Activated naive CD8-positive, alpha-beta T cell (primary cell): ENCODE data around the gene R3HDM1.
"Not testable (repeated sequence)": the region's sequence is repeated elsewhere in the genome, so short reads cannot be mapped to it uniquely, and the experiment has no call there.

ENCODE experiments used
- H3K27ac Mint-ChIP-seq: one replicate; pipeline ENCODE4 v1.8.0; 2021; ENCODE audit warnings: mixed read lengths
- H3K27me3 Mint-ChIP-seq: one replicate; pipeline ENCODE4 v1.8.0; 2021; ENCODE audit warnings: mixed read lengths
- H3K36me3 Mint-ChIP-seq: one replicate; pipeline ENCODE4 v1.8.0; 2021; ENCODE audit warnings: mixed read lengths
- H3K4me1 Mint-ChIP-seq: one replicate; pipeline ENCODE4 v1.8.0; 2021; ENCODE audit warnings: low read depth, mixed read lengths
- H3K4me3 Mint-ChIP-seq: one replicate; pipeline ENCODE4 v1.8.0; 2021; ENCODE audit warnings: mild to moderate bottlenecking, mixed read lengths
- H3K9me3 Mint-ChIP-seq: one replicate; pipeline ENCODE4 v1.8.0; 2021; ENCODE audit warnings: low read depth, mixed read lengths

R3HDM1 gene

DNA sequence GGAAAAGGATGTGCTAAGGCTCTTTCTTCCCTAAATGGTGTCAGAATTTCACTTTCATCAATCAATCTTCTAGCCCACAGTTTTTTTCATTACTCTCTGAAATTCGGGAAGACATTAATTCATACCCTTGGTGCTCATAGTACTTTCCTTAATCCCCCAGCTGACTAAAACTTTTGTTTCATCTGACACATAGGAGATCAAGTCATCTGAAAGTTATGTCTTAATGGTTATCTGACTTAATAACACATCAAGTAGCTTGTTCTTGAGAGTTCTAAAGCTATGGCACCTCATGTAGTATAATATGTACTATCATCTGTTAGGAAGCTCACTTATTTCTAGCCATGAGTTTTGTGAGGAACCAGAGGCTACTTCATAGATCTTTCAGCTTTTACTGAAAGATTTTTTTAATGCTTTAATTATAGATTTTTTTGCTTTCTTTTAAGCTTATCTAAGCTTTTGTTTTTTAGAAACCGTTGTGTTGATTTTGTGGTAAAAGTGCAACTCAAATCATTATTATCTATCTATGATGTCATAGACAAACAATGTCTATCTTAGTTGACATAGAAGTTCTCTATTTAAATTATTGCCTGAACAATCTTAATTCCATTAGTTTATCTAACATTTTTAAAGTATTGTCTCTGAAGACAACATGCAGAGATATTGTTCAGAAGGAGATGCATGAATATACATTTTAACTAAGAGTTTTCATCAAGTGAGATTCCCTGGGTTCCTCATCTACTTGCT, 116.7 kb downstream of the R3HDM1 start:
- peaks cover 30% of the 10 kb centered on the region for H3K36me3 Mint-ChIP-seq
- H3K4me1 Mint-ChIP-seq: peaks cover 18% of the 10 kb centered on the region

DNA sequence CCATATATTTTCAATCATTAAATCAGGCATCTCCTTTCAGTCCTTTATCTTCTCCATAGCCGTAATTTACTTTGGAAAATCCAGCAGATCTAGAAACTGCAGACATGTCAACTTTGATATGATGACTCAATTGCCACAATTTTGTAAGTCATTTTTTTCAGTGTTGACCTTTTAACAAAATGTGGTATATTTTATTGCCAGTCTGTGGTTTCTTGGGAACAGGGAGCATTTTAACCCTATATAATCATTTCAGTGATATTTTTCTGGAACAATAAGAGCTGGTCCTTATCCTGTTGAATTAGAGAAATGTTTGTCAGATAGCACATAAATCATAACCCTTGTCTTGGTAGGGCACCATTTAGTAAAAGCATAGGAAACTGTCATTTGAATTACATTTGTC, 119.4 kb downstream of the R3HDM1 start:
- Mint-ChIP-seq H3K36me3 (peaks cover 32% of the 10 kb centered on the region), H3K27ac (no peak overlapping the region), H3K4me1 (peaks cover 18% of the 10 kb centered on the region), H3K27me3 (no peaks in the 10 kb centered on the region), H3K9me3 (no peaks in the 10 kb centered on the region), H3K4me3 (no peak overlapping the region)

More for the DNA sequence above, 116.7 kb downstream of the R3HDM1 start:
- Mint-ChIP-seq H3K27ac (no peak overlapping the region), H3K9me3 (no peaks in the 10 kb centered on the region), H3K27me3 (no peaks in the 10 kb centered on the region), H3K4me3 (no peak overlapping the region)

DNA sequence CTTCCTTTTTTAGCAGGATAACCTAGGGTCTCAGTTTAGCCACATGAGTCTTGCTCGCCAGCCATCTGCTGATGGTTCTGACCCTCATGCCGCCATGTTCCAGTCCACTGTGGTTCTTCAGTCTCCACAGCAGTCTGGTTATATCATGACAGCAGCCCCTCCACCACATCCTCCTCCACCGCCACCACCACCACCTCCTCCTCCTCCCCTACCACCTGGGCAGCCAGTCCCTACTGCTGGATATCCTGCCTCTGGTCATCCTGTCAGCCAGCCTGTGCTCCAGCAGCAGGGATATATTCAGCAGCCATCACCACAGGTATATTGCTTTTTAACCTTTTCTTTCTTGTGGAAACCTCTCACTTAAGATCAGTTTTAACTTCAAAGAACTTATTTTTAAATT, 120.4 kb downstream of the R3HDM1 start:
- H3K4me3 Mint-ChIP-seq: no peak overlapping the region
- peak overlapping the region; percentile 64 for H3K27ac Mint-ChIP-seq
- no peaks in the 10 kb centered on the region for H3K9me3 Mint-ChIP-seq
- peaks cover 34% of the 10 kb centered on the region for H3K36me3 Mint-ChIP-seq
- no peaks in the 10 kb centered on the region for H3K27me3 Mint-ChIP-seq
- peaks cover 18% of the 10 kb centered on the region for H3K4me1 Mint-ChIP-seq

DNA sequence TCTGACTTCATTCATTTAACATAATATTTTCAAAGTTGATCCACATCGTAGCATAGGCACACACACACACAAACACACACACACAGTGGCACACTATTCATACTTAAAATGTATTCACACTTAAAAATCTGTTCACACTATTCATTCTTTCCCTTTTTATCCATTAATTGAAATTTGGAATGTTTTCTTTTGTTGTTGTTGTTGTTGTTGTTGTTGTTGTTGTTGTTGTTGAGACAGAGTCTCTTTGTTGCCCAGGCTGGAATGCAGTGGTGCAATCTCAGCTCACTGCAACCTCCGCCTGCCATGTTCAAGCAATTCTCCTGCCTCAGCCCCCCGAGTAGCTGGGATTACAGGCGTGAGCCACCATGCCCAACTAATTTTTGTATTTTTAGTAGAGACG, 123.0 kb downstream of the R3HDM1 start:
- H3K27ac Mint-ChIP-seq, H3K4me3 Mint-ChIP-seq, H3K9me3 Mint-ChIP-seq, H3K27me3 Mint-ChIP-seq: not testable (repeated sequence)
- Mint-ChIP-seq H3K36me3 (peaks cover 27% of the 10 kb centered on the region), H3K4me1 (peaks cover 30% of the 10 kb centered on the region)

DNA sequence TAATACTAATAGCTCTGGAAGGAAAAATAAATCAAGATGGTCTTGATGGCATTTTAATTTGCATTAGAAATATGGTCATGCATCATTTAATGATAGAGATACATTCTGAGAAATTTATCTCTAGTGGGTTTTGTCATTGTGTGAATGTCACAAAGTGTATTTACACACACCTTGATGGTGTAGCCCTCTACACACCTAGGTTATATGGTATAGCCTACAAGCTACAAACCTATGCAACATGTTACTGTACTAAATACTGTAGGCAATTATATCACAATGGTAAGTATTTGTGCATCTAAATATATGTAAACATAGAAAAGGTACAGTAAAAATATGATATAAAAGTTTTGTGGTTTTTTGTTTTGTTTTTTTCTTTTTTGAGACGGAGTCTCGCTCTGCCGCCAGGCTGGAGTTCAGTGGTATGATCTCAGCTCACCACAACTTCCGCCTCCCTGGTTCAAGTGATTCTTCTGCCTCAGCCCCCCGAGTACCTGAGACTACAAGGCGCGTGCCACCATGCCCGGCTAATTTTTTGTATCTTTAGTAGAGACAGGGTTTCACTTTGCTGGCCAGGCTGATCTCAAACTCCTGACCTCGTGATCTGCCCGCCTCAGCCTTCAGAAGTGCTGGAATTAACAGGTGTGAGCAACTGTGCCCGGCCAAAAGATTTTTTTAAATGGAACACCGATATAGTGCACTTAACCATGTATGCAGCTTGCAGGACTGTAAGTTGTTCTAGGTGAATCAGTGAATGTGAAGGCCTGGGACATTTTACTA, 126.7 kb downstream of the R3HDM1 start:
- Mint-ChIP-seq H3K36me3 (peaks cover 29% of the 10 kb centered on the region), H3K27me3 (no peaks in the 10 kb centered on the region), H3K9me3 (no peaks in the 10 kb centered on the region), H3K4me3 (peak overlapping the region; percentile 79), H3K27ac (peak overlapping the region; percentile 86), H3K4me1 (peaks cover 30% of the 10 kb centered on the region)

DNA sequence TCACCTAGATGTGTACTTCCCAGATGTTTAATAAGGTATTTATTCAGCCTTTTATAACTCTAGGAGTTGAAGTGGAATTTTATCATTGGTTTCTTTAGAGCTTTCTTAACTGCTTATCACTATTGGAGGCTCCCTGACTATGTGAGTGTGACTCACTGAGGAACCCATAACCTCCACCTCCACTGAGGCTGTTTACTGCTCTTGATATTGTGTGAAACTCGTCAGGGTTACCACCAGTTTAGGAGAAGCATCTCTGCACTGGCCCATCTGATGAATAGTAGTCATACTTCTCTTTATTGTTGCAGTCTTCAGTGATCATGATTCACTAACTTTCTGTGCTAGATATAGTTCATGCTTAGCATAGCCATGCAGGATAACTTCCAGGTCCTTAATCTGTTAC, 130.8 kb downstream of the R3HDM1 start:
- no peaks in the 10 kb centered on the region for H3K27me3 Mint-ChIP-seq
- no peak overlapping the region for H3K4me3 Mint-ChIP-seq
- no peaks in the 10 kb centered on the region for H3K9me3 Mint-ChIP-seq
- peaks cover 29% of the 10 kb centered on the region for H3K36me3 Mint-ChIP-seq
- peaks cover 49% of the 10 kb centered on the region for H3K4me1 Mint-ChIP-seq
- peak overlapping the region; percentile 50 for H3K27ac Mint-ChIP-seq

DNA sequence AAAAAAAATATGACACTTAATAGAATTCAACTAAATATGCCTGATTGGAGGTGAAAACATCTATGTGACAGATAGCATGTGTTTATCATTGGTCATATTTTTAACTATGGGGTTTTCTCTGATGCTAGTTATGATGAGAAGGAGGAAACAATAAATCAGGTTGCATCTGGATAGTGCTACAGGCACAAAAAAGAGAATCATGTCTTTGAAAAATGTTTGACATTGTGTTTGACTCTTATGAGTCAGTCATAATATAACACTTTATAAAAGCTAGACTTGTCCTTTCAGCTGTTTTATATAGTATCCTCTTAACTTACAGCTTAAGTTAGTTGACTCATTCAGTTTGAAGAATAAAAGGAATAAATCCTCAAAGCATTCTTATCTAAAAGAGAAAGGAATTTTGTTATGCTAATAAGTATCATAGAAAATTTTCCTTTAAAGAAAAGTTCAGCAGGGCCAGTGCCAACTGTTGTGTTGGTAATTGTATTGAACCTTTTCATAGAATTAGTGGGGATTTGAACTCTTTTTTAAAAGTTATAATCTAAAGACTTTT, 131.9 kb downstream of the R3HDM1 start:
- H3K27me3 Mint-ChIP-seq: no peaks in the 10 kb centered on the region
- no peak overlapping the region for H3K4me3 Mint-ChIP-seq
- no peak overlapping the region for H3K27ac Mint-ChIP-seq
- H3K36me3 Mint-ChIP-seq: peaks cover 30% of the 10 kb centered on the region
- H3K9me3 Mint-ChIP-seq: no peaks in the 10 kb centered on the region
- peaks cover 44% of the 10 kb centered on the region for H3K4me1 Mint-ChIP-seq

DNA sequence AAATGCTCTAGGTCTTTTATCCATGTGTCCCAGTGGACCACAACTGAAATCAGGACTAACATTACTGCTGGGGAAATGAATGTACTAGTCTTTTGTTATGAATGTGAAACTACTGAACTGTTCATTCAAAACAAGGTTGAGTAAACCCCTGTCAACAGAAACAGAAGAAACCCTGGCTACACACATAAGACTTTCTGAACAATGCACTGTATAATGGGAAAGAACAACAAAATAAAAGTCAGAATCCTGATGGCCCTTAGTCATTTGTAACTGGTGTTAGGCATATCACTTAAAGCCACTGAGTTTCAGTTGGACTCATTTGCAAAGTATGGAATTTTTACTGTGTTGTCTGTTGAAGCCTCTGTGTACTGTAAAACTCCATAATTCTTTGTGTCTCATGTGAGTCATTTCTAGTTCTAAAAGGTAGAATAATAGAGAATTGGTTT, 133.4 kb downstream of the R3HDM1 start:
- Mint-ChIP-seq H3K9me3 (no peaks in the 10 kb centered on the region), H3K4me3 (no peak overlapping the region), H3K36me3 (peaks cover 32% of the 10 kb centered on the region), H3K27ac (peak overlapping the region; percentile 42), H3K27me3 (no peaks in the 10 kb centered on the region), H3K4me1 (peaks cover 41% of the 10 kb centered on the region)

DNA sequence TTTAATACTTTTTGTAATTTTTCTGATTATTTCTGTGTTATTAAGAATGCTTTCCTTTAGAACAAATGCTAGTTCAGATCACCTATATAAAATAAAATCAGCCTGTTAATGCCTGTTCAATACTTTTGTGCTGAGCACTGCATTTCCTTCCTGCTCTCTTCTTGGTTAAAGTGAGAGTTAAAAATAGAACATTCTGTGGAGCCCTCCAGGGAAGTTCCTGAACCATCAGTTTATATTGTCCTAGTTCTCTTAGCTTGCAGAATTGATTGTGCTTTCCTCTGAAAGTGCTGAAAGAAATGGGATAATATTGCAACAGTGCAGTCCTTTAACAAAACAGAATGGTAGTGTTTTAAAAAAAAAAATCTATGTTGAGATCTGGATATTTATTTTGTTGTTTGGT, 135.8 kb downstream of the R3HDM1 start:
- Mint-ChIP-seq H3K27me3 (no peaks in the 10 kb centered on the region), H3K9me3 (no peaks in the 10 kb centered on the region), H3K4me3 (no peak overlapping the region), H3K27ac (no peak overlapping the region), H3K36me3 (peaks cover 23% of the 10 kb centered on the region), H3K4me1 (peaks cover 28% of the 10 kb centered on the region)

DNA sequence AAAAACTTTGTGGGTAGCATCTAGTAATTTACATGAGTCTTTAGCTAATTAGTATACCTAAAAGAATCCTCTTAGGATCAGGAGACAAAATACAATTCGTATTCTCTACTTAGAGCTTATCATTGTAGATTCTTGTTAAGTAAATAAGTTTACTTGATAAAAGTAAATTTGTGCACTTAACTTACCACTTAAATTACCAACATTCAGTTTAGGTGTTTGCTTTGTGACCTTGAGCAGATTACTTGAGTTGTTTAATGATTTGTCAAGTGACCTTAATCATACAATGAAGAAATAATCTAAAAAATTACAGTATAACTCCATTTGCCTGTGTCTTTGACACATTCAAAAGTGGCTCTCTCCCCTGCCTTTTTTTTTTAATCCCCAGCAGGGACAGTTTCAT, 143.2 kb downstream of the R3HDM1 start:
- Mint-ChIP-seq H3K4me1 (no peaks in the 10 kb centered on the region), H3K9me3 (no peaks in the 10 kb centered on the region), H3K27me3 (no peaks in the 10 kb centered on the region), H3K36me3 (peaks cover 10% of the 10 kb centered on the region), H3K27ac (no peak overlapping the region), H3K4me3 (no peak overlapping the region)

DNA sequence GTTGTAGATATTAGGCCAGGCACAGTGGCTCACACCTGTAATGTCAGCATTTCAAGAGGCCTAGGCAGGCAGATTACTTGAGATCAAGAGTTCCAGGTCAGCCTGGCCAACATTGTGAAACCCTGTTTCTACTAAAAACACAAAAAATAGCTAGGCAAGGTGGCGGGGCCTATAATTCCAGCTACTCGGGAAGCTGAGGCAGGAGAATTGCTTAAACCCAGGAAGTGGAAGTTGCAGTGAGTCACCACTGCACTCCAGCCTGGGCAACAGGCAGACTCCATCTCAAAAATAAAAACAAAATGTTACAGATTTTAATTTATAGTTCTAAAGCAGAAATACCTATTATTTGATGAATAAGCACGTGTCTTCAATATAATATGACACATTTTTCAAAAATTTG, 144.7 kb downstream of the R3HDM1 start:
- Mint-ChIP-seq H3K36me3 (peaks cover 17% of the 10 kb centered on the region), H3K27ac (no peak overlapping the region), H3K4me3 (no peak overlapping the region)

DNA sequence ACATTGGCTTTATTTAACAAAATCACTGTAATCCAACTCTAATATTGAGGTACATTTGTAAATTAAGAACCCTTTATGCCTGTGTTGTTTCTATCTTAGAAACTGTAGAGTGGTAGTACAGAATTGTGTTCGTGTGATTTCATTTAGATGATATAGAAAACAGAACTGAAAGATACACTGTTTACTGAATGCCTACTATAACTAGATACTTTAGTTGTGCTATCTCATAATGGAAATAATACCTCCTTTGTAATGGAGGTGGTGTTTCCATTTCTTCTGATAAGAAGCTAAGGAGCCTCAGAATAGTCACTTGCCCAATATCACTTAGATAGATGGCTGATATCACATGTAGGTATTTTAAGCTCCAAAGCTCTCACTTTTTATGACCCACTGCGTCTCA, 147.8 kb downstream of the R3HDM1 start:
- Mint-ChIP-seq H3K36me3 (peaks cover 14% of the 10 kb centered on the region), H3K27me3 (no peaks in the 10 kb centered on the region), H3K4me3 (no peak overlapping the region), H3K9me3 (no peaks in the 10 kb centered on the region), H3K4me1 (no peaks in the 10 kb centered on the region), H3K27ac (no peak overlapping the region)

More for the DNA sequence above, 144.7 kb downstream of the R3HDM1 start:
- Mint-ChIP-seq H3K9me3 (no peaks in the 10 kb centered on the region), H3K27me3 (no peaks in the 10 kb centered on the region), H3K4me1 (no peaks in the 10 kb centered on the region)

DNA sequence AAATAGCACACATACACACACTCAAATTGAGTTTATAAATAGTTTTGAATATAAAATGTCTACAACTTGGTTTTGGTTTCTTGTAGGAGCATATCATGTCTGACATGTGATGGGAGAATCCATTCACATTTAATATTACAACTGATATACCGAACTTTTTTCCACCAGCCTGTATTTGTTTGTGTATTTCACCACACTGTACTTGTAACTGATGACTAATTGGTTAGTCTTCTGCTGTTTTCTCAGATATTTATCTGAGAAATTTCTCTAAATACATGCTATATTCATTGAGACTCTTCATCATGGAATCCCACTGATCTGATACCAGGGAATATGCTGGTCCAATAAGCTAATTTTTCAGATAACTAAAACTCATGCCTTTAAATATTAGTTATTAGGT, 154.1 kb downstream of the R3HDM1 start:
- Mint-ChIP-seq H3K27ac (no peak overlapping the region), H3K36me3 (peaks cover 17% of the 10 kb centered on the region), H3K9me3 (no peaks in the 10 kb centered on the region), H3K4me1 (peaks cover 29% of the 10 kb centered on the region), H3K27me3 (no peaks in the 10 kb centered on the region), H3K4me3 (no peak overlapping the region)

DNA sequence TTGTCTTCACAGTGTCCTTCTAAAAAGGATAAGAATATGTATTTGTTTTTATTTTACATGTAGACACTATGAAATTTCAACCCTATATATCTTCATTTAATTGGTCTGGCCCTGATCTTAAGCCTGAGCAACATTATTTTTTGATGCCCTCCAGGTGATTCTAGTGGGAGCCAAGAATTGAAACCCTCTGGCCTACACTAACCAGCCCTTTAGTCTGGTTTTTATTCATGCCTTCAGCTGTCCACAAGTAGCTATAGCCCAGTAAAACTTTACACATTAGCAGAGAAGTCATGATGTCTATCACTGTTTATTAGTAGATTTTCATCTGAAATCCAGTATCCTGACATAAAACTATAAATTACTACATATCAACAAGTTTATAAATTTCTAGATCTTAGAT, 157.7 kb downstream of the R3HDM1 start:
- Mint-ChIP-seq H3K9me3 (no peaks in the 10 kb centered on the region), H3K4me1 (peaks cover 44% of the 10 kb centered on the region), H3K27me3 (no peaks in the 10 kb centered on the region), H3K4me3 (peak overlapping the region; percentile 77), H3K27ac (peak overlapping the region; percentile 94), H3K36me3 (peaks cover 12% of the 10 kb centered on the region)

DNA sequence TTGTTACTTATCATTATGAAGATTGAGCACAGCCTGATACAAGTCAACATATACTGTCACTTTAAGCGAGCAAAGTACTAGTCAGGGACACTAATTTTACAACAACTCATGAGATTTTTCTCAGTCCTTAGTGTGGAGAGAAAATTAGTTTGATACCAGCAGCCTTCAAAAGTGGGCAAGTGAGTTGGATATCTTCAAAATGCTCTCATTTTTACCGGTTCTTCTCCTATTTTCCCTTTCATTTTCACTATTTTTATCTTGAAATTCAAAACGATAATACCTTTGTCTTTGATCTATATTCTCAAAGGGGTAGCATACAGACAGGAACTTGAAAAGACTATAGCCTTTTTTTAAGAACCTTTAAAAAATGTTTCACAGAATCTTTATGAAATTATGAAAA, 158.4 kb downstream of the R3HDM1 start:
- Mint-ChIP-seq H3K27ac (peak overlapping the region; percentile 94), H3K4me3 (peak overlapping the region; percentile 77), H3K9me3 (no peaks in the 10 kb centered on the region), H3K27me3 (no peaks in the 10 kb centered on the region), H3K4me1 (peaks cover 51% of the 10 kb centered on the region), H3K36me3 (peaks cover 17% of the 10 kb centered on the region)
